ENCODE results near the gene GLUD1.
A peak's percentile ranks its signal among the peaks of the same experiment; 100 is the strongest.
"Not testable (repeated sequence)": the region's sequence is repeated elsewhere in the genome, so short reads cannot be mapped to it uniquely, and the experiment has no call there.

The GLUD1 gene

DNA sequence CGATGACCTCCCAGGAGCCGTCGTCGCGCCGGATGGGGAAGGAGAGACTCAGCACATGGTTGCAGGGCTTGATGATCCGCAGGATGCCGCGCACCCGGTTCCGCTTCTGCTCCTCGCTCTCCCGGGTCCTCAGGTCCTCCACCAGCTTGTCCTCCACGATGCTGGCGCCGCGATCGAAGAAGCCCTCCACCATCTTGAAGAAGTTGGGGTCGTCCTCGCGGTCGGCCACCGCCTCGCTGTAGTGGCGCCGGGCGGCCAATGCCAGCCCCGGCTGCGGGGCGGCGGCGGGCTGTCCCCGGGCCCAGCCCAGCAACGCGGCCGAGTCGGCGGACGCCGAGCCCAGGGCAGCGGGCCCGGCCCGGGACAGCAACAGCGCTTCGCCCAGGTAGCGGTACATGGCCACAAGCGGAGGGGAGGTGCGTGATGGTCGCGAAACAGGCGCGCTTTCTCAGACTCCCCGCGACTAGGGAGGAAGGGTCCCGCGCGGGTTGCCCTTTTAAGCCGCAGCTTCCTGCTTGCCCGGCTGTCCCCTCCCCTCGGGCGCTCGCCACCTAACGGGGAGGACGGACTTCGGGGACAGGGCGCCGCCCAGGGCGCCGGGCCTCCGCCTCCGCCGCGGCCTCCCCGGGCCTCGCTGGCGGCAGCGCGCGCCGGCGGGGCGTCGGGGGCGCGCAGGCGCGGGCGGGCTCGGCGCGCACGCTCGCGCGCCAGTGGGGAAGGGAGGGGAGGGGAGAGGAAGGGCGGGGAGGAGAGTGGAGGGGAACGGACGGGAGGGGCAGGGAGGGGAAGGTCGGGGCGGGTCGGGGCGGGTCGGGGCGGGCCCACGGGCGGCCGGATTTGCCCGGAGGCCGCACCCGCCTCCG lies at the start of gene GLUD1, which contains the start of gene SHLD2:
Gene GLUD1, minus strand, starts transcription at position 471 of the 863 bp plus-strand sequence. Its CDS starts 74 bp downstream, at position 397.
Gene SHLD2, plus strand, starts transcription at position 834 of the 863 bp plus-strand sequence. CDS start 56,149 bp downstream, outside the sequence.
- H3K9me3 Mint-ChIP-seq = no peaks in the 10 kb centered on the region
- H3K4me3 Mint-ChIP-seq = peak within 1 kb of the TSS; percentile 95
- peaks cover 47% of the 10 kb centered on the region for H3K4me1 Mint-ChIP-seq (ENCODE audit: low read depth)
- no peaks in the 10 kb centered on the region for H3K27me3 Mint-ChIP-seq
- peak within 1 kb of the TSS; percentile 96 for H3K27ac Mint-ChIP-seq
- peaks cover 77% of the 10 kb centered on the region for H3K36me3 Mint-ChIP-seq (ENCODE audit: low read depth)
- DNase-seq = peak; percentile 93

DNA sequence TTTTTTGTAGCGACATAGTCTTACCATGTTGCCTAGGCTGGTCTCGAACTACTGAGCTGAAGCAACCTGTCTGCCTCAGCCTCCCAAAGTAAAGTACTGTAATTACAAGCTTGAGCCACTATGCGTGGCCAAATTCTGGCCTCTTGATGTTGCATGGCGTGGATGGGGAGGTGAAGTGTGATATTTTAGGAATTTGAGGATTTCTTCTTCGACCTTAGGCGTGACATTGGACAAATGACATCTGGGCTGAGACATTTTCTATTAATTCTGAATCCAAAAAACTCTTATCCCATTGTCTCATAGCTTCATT lies 48.4 kb upstream of the GLUD1 start:
- H3K9me3 Mint-ChIP-seq; DNase-seq; H3K27ac Mint-ChIP-seq; H3K36me3 Mint-ChIP-seq (ENCODE audit: low read depth); H3K4me1 Mint-ChIP-seq (ENCODE audit: low read depth); H3K27me3 Mint-ChIP-seq; H3K4me3 Mint-ChIP-seq: not testable (repeated sequence)

DNA sequence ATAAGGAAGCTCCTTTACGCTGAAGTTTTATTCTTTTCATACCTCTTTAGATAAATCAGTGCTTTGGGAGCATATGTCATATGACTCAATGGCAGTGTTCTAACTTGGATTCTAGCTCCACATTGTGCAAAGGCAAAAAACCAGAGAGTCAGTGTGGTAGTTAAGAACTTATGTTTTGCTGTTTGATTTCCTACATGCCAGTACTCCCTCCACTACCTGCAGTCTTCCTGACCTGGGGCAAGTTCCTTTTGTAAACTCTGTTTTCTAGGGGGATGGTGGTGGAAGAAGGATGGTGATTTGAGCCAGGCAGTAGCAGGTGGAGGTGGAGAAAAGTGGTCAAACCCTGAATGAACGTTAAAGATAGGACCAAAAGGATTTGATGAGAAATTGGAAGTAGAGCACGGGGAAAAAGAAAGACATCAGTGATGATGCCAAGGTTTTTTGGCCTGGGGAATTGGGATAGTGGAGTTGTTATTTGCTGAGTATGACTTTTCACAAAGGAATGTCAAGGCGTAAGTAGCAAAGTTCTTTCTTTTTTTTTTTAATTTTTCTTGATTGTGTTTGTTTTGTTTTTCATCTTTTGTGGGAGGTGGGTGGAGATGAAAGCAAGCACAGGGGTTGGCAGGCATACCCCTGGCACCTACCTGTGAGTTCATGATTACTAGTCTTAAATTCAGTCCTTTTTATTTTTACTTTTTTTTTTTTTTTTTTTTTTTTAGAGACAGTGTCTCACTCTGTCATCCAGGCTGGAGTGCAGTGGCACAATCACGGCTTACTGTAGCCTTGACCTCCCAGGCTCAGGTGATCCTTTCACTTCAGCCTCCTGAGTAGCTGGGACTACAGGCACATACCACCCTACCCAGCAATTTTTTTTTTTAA lies 47.8 kb upstream of the GLUD1 start:
- H3K9me3 Mint-ChIP-seq; H3K4me3 Mint-ChIP-seq; H3K4me1 Mint-ChIP-seq (ENCODE audit: low read depth); H3K27me3 Mint-ChIP-seq; H3K27ac Mint-ChIP-seq; DNase-seq: not testable (repeated sequence)
- peaks cover 15% of the 10 kb centered on the region for H3K36me3 Mint-ChIP-seq (ENCODE audit: low read depth)

DNA sequence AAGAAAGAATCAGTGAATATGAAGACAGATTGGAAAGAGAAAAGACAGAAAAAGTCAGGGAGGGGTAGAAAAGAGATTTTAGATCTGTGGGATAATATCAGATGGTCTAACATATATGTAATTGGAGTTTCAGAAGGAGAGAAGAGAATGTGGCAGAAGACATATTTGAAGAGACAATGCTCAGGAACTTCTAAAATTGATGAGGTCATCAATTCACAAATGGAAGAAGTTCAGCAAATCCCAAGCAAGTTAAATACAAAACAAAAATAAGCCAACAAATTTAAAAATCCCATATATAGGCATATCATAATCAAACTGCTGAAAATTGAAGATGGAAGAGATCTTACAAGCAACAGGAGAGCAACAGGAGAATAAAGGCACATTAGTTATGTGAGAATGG lies 42.8 kb upstream of the GLUD1 start:
- H3K4me3 Mint-ChIP-seq; H3K9me3 Mint-ChIP-seq; H3K27ac Mint-ChIP-seq; H3K27me3 Mint-ChIP-seq; DNase-seq; H3K4me1 Mint-ChIP-seq (ENCODE audit: low read depth): not testable (repeated sequence)
- H3K36me3 Mint-ChIP-seq (ENCODE audit: low read depth) = peaks cover 46% of the 10 kb centered on the region

DNA sequence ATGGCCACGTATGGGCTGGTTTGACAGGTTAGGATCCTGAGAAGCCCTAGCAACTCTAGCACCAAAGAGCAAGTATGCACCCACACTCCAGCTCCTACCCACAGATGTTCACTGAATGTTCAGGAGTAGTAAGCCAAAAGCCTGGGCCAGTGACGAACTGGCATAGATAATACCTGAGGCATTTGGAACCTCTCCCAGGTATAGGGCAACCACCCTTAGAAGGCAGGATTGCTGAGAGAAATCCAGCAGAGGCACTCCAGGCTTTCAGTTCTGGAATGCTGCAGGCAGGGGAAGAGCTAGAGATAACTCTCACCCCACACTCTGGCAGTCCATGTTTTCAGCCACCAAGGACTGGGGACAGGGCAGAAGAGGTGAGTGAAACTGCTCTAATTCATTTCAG lies 39.8 kb upstream of the GLUD1 start:
- H3K9me3 Mint-ChIP-seq; H3K27ac Mint-ChIP-seq; H3K27me3 Mint-ChIP-seq; DNase-seq; H3K4me3 Mint-ChIP-seq; H3K4me1 Mint-ChIP-seq (ENCODE audit: low read depth): not testable (repeated sequence)
- peaks cover 60% of the 10 kb centered on the region for H3K36me3 Mint-ChIP-seq (ENCODE audit: low read depth)

DNA sequence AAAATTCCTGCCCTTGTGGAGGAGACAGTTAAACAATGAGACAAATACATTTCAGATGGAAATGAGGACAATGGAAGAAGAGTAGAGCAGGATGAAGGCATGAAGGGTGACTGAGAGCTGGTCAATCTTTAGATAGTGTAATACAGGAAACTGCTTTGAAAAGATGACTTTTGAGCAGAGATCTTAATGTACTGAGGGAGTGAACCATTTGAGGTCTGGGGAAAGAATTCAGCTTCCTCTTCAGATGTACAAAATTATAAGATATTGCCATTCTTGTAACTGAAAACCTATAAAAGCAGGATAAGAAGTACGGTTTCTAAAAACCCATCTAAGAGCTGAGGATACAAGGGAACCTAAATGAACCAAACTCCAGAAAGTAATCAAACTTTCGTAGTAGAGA lies 39.3 kb upstream of the GLUD1 start:
- DNase-seq; H3K9me3 Mint-ChIP-seq; H3K4me3 Mint-ChIP-seq; H3K27ac Mint-ChIP-seq; H3K27me3 Mint-ChIP-seq; H3K4me1 Mint-ChIP-seq (ENCODE audit: low read depth): not testable (repeated sequence)
- peaks cover 62% of the 10 kb centered on the region for H3K36me3 Mint-ChIP-seq (ENCODE audit: low read depth)

DNA sequence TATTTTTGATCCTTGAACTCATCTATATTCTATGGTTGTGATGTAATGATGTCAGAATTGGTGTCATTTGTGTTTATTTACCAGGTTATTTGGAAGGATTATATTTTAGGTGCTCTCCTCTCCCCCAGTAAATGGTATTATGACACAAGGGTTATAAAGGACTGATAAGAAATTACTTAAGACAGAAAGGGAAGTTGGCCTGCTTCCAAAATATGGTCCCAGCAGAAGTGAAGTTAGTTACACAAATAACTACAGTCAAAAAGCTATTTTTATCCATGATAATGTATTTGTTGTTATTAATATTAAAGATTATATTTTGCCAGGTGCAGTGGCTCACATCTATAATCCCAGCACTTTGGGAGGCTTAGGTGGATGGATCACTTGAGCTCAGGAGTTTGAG lies 37.5 kb upstream of the GLUD1 start:
- H3K27me3 Mint-ChIP-seq, H3K27ac Mint-ChIP-seq: not testable (repeated sequence)

DNA sequence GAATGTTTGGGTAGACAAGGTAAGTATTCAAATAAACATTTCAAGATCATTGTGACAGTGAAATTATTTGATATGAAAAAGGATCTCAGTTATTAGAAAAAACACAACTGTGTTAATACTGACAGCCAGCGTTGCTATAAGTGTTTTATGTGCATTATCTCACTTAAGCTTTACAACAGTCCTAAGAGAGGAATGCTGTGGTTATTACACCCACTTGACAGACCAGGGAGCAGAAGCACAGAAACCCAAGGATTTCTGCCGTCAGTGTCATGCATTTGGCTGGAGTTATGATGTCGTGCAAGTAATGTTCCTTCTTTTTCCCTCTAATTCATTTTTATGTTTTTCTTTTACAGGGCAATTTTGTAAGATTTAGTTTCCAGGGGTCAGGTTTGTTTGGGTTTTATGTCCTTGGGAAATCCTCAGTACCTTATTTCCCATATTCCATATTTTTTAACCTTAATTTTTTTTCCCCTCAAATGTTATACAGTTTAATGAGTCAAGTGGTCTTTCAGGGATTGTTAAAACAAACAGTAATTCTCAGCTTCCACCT lies 33.0 kb upstream of the GLUD1 start:
- H3K36me3 Mint-ChIP-seq (ENCODE audit: low read depth) = peaks cover 31% of the 10 kb centered on the region
- not testable (repeated sequence) for H3K27me3 Mint-ChIP-seq; DNase-seq; H3K27ac Mint-ChIP-seq; H3K4me1 Mint-ChIP-seq (ENCODE audit: low read depth); H3K9me3 Mint-ChIP-seq; H3K4me3 Mint-ChIP-seq

More for the DNA sequence above, 37.5 kb upstream of the GLUD1 start:
- not testable (repeated sequence) for H3K4me3 Mint-ChIP-seq; H3K9me3 Mint-ChIP-seq; H3K4me1 Mint-ChIP-seq (ENCODE audit: low read depth); DNase-seq
- H3K36me3 Mint-ChIP-seq (ENCODE audit: low read depth) = peaks cover 54% of the 10 kb centered on the region

DNA sequence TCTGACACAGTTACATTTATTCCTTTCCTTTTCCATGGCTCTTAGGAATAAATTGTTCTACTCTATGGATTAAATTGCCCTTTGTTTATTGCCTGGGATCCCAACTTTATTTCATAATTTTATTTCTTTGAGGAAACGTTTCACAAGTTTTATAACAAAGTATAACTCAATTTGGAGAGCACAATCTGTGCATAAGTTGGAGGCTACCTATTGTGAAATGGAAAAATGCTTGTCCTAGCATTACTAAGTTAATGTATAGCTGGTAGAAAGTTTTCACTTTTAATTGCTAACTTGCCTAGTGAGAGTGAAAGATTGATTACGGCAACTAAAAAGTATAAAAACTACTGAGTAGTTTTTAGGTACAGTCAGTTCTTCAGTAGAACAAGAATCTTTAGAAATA lies 32.4 kb upstream of the GLUD1 start:
- H3K4me1 Mint-ChIP-seq (ENCODE audit: low read depth); H3K9me3 Mint-ChIP-seq; H3K27me3 Mint-ChIP-seq; H3K27ac Mint-ChIP-seq; DNase-seq; H3K4me3 Mint-ChIP-seq: not testable (repeated sequence)
- H3K36me3 Mint-ChIP-seq (ENCODE audit: low read depth) = peaks cover 34% of the 10 kb centered on the region

DNA sequence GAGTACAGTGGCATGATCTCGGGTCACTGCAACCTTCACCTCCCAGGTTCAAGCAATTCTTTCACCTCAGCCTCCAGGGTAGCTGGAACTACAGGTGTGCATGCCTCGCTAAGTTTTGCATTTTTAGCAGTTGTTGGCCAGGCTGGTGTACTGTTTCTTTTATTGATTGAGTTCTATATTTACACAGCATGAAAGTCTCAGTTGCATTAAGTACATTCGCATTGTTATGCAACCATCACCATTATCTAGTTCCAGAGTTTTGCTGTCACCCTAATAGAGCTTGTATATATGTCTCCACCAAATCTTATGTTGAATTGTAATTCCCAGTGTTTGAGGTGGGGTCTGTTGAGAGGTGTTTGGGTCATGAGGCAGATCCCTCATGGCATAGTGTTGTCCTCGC lies 28.7 kb upstream of the GLUD1 start:
- not testable (repeated sequence) for H3K4me1 Mint-ChIP-seq (ENCODE audit: low read depth); H3K9me3 Mint-ChIP-seq; H3K4me3 Mint-ChIP-seq; H3K27me3 Mint-ChIP-seq; DNase-seq; H3K27ac Mint-ChIP-seq
- H3K36me3 Mint-ChIP-seq (ENCODE audit: low read depth) = peaks cover 28% of the 10 kb centered on the region

DNA sequence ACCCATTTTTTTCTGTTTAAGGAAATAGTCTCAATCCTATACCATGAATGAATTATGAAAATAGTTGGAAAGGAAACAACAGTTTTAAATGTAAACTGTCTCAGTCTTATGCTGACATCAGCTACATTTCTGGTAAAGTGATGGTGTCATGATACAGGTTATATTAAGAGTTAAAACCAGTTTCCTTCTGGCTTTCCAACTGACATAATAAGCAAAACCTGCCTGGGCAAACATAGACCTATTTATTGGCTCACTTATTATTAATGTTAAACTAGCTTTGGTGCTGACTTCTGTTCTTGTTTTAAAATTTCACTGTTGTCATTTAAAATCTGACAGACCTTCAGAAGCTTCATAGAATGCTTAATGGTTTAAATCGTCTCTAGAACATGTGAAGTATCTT lies 24.4 kb upstream of the GLUD1 start:
- H3K4me3 Mint-ChIP-seq; H3K27me3 Mint-ChIP-seq; H3K27ac Mint-ChIP-seq; DNase-seq; H3K9me3 Mint-ChIP-seq; H3K4me1 Mint-ChIP-seq (ENCODE audit: low read depth): not testable (repeated sequence)
- peaks cover 40% of the 10 kb centered on the region for H3K36me3 Mint-ChIP-seq (ENCODE audit: low read depth)

DNA sequence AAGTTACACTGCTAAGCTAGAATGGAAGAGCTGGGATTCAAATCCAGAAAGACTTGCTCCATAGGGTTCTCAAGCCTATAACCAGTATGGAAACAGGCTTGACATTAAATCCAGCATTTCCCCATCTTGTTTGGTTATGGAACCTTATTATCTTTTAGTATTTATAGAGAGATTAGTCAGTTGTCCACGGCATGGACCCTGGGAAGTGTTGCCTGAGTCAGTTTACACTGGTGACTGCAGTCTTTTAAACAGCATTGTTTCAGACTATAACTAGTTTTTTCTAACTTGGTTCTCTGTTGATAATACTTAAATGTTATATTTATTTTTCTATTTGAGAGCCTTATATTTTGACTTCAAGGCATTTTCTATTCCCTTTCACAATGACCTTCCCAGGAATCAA lies 23.5 kb upstream of the GLUD1 start:
- H3K4me1 Mint-ChIP-seq (ENCODE audit: low read depth); H3K27me3 Mint-ChIP-seq; H3K4me3 Mint-ChIP-seq; DNase-seq; H3K9me3 Mint-ChIP-seq; H3K27ac Mint-ChIP-seq: not testable (repeated sequence)
- H3K36me3 Mint-ChIP-seq (ENCODE audit: low read depth) = peaks cover 39% of the 10 kb centered on the region

DNA sequence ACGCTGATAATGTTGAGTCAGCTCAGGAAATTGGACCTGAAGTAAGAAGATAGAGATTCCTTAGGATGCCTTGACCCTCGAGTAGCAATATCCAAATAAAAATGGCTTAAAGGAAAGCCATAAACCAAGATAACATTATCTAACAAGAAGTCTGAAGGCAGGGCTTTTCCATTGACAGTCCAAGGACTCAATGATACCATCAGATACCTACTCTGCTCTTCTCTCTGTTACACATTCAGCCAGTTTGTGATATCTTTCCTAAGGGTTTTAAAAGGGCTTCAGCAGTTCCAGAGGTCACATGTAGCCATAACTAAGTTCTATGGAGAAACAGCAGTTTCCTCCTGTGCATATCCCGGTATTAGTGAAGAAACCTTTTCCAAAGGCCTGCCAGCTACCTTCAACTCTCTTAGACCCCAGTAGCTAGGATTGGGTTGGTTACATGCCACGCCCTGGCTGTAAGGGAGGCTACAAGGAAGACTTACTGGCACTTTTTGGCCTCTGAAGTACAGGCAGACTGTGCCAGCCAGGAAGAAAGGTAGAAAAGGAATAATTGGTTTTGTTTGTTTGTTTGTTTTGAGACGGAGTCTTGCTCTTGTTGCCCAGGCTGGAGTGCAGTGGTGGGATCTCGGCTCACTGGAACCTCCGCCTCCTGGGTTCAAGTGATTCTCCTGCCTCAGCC lies 10.9 kb upstream of the GLUD1 start:
- peaks cover 8% of the 10 kb centered on the region for H3K4me1 Mint-ChIP-seq (ENCODE audit: low read depth)
- H3K9me3 Mint-ChIP-seq = no peaks in the 10 kb centered on the region
- DNase-seq = no peak
- no peak overlapping the region for H3K4me3 Mint-ChIP-seq
- no peak overlapping the region for H3K27ac Mint-ChIP-seq
- peaks cover 80% of the 10 kb centered on the region for H3K36me3 Mint-ChIP-seq (ENCODE audit: low read depth)
- no peaks in the 10 kb centered on the region for H3K27me3 Mint-ChIP-seq

DNA sequence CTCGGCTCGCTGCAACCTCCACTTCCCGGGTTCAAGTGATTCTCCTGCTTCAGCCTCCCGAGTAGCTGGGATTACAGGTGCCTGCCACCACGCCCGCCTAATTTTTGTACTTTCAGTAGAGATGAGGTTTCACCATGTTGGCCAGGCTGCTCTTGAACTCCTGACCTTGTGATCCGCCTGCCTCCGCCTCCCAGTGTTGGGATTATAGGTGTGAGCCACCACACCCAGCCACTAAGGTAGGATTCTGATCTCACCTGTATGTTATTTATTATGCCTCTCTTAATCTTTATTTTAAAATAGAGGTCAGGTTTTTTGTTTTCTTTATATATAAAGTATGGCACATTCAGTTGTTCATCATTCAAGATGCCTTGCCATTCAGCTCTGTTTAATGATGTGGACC lies 10.1 kb upstream of the GLUD1 start:
- not testable (repeated sequence) for H3K27ac Mint-ChIP-seq, H3K4me3 Mint-ChIP-seq

More for the DNA sequence above, 10.1 kb upstream of the GLUD1 start:
- H3K36me3 Mint-ChIP-seq (ENCODE audit: low read depth) = peaks cover 83% of the 10 kb centered on the region
- H3K9me3 Mint-ChIP-seq; H3K4me1 Mint-ChIP-seq (ENCODE audit: low read depth); H3K27me3 Mint-ChIP-seq; DNase-seq: not testable (repeated sequence)
